Measurements from ENCODE around the gene PRKCI. TPM values are rescaled to one million over a fixed set of nuclear protein-coding genes. Genes with fewer than 3 reads are reported as not detected.

PRKCI gene
- total RNA-seq, 4 donors from 2014 or later: 20.2 to 40.5 (median 22.4) TPM

- TF ChIP-seq CTCF (IDR thresholded peaks at IDR 0.05; ENCODE audit: low read depth): no peak
Observed at GRCh38 chr3:170354760-170355159, 132.5 kb downstream of the PRKCI start.

Small RNA genes within 50 kb of the gene (small RNA-seq; reads per million reads assigned to genes)
- gene RF00019: 0.49 reads per million

Other genes starting within 250 kb of the PRKCI start
- 10 to 100 TPM in 2 of 4 donors, 1 to 10 TPM in 2; 4.6 to 13.9 (median 8.9) TPM for gene GPR160, start 184.4 kb upstream of the PRKCI start, total RNA-seq
- gene PHC3, start 40.7 kb upstream of the PRKCI start, total RNA-seq: 10 to 100 TPM; 57.1 to 89.7 (median 62.1) TPM
- 10 to 100 TPM; 31.1 to 49.4 (median 33.3) TPM for gene SKIL, start 135.3 kb downstream of the PRKCI start, total RNA-seq
- gene CLDN11, start 196.4 kb downstream of the PRKCI start, total RNA-seq: 10 to 100 TPM in 1 of 4 donors, 1 to 10 TPM in 3; 4.4 to 18.1 (median 6.7) TPM

All from subcutaneous adipose tissue (tissue), 4 donors.